HL-60 (cell line): Measurements from ENCODE around the gene NRXN3.

ENCODE experiments used
- POLR2AphosphoS5 ChIP-seq: IDR thresholded peaks from 2 replicates; pipeline ENCODE4 v1.6.1; 2012; ENCODE audit warnings: low read depth
- TF ChIP-seq, protein P1 (sequence below): IDR thresholded peaks from one replicate; pipeline ENCODE4 v1.5.1; 2011; ENCODE audit warnings: low read length, control low read depth, inconsistent platforms; ENCODE audit not compliant: insufficient read depth

DNA sequence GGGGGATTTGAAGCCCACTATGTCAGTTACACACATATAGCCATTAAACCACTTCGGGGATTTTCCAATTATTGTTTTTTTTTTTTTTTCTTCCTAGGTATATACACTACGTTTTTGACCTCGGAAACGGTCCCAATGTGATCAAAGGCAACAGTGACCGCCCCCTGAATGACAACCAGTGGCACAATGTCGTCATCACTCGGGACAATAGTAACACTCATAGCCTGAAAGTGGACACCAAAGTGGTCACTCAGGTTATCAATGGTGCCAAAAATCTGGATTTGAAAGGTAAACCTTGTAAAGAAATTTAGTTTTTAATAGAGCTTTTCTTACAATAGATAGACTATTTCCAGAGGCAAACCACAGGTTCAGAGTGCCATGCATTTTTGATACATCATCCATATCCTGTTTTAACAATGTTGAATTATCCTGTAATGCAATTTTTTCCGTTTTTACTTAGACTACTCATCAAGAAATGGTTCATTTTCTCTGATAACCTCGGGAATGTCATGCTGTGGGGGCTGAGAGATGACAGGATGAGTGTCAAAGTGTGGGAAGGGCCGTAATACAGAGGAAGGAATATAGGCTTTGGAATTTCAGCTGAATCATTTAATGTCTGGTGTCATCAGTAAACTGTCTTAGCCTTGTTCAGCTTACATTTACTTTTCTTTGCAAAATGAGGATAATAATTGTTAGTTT, 797.1 kb downstream of the NRXN3 start:
- TF ChIP-seq, protein P1, sequence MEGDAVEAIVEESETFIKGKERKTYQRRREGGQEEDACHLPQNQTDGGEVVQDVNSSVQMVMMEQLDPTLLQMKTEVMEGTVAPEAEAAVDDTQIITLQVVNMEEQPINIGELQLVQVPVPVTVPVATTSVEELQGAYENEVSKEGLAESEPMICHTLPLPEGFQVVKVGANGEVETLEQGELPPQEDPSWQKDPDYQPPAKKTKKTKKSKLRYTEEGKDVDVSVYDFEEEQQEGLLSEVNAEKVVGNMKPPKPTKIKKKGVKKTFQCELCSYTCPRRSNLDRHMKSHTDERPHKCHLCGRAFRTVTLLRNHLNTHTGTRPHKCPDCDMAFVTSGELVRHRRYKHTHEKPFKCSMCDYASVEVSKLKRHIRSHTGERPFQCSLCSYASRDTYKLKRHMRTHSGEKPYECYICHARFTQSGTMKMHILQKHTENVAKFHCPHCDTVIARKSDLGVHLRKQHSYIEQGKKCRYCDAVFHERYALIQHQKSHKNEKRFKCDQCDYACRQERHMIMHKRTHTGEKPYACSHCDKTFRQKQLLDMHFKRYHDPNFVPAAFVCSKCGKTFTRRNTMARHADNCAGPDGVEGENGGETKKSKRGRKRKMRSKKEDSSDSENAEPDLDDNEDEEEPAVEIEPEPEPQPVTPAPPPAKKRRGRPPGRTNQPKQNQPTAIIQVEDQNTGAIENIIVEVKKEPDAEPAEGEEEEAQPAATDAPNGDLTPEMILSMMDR = no peak
- no peak for TF ChIP-seq POLR2AphosphoS5
